ENCODE data around the gene CGAS.
"Not testable (repeated sequence)": the region's sequence is repeated elsewhere in the genome, so short reads cannot be mapped to it uniquely, and the experiment has no call there.

DNA sequence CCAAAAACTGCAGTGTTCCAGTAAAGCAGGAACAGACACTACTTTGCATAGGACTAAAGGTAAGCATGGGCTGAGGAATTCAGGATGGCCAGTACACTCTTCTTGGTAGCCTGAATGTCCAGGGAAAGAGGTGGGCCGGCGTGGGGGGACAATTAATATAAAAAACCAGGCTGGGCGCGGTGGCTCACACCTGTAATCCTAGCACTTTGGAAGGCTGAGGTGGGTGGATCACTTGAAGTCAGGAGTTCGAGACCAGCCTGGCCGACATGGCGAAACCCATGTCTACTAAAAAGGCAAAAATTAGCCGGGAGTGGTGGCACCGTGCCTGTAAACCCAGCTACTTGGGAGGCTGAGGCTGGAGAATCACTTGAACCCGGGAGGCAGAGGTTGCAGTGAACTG is 70.6 kb downstream of the CGAS start:
- not testable (repeated sequence) for TF ChIP-seq GABPA (IDR thresholded peaks at IDR 0.05; ENCODE audit: low read depth); POLR2AphosphoS5 (IDR thresholded peaks at IDR 0.05; ENCODE audit: low read depth); REST (IDR thresholded peaks at IDR 0.05; ENCODE audit: insufficient replicate concordance, low read depth); SPI1 (IDR thresholded peaks at IDR 0.05; ENCODE audit: borderline replicate concordance, low read depth)
- TF ChIP-seq, protein P1, sequence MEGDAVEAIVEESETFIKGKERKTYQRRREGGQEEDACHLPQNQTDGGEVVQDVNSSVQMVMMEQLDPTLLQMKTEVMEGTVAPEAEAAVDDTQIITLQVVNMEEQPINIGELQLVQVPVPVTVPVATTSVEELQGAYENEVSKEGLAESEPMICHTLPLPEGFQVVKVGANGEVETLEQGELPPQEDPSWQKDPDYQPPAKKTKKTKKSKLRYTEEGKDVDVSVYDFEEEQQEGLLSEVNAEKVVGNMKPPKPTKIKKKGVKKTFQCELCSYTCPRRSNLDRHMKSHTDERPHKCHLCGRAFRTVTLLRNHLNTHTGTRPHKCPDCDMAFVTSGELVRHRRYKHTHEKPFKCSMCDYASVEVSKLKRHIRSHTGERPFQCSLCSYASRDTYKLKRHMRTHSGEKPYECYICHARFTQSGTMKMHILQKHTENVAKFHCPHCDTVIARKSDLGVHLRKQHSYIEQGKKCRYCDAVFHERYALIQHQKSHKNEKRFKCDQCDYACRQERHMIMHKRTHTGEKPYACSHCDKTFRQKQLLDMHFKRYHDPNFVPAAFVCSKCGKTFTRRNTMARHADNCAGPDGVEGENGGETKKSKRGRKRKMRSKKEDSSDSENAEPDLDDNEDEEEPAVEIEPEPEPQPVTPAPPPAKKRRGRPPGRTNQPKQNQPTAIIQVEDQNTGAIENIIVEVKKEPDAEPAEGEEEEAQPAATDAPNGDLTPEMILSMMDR (IDR thresholded peaks at IDR 0.05; ENCODE audit: insufficient read depth, low read length) = not testable (repeated sequence)

Measured in HL-60 (cell line).